WTC11 (cell line): ENCODE data around the gene SPAG8.

Source experiments
- ELF4 ChIP-seq: sonication (generic); formaldehyde crosslinking; IDR thresholded peaks from 2 replicates; pipeline ENCODE4 v1.8.1; 2022; ENCODE audit warnings: low read depth, mild to moderate bottlenecking, moderate library complexity, missing genetic modification reagents
- KAT7 ChIP-seq: sonication (generic); formaldehyde crosslinking; IDR thresholded peaks from 2 replicates; pipeline ENCODE4 v1.8.1; 2023; ENCODE audit warnings: missing genetic modification reagents, mild to moderate bottlenecking, borderline replicate concordance
- TP53 ChIP-seq: sonication (generic); formaldehyde crosslinking; IDR thresholded peaks from 2 replicates; pipeline ENCODE4 v1.8.1; 2023; ENCODE audit warnings: mild to moderate bottlenecking, missing genetic modification reagents
- ZNF423 ChIP-seq: fragments of 250-450 bp; sonication (Bioruptor Pico); IDR thresholded peaks from 2 replicates; pipeline ENCODE4 v2.1.2; 2022; ENCODE audit warnings: mild to moderate bottlenecking, moderate library complexity
- TF ChIP-seq, protein P1 (sequence below): sonication (generic); formaldehyde crosslinking; IDR thresholded peaks from 2 replicates; pipeline ENCODE4 v1.8.0; 2022; ENCODE audit warnings: missing genetic modification reagents
- TF ChIP-seq, protein P2 (sequence below): sonication (generic); formaldehyde crosslinking; IDR thresholded peaks from 2 replicates; pipeline ENCODE4 v1.8.1; 2023; ENCODE audit warnings: mild to moderate bottlenecking, missing genetic modification reagents, borderline replicate concordance
- TF ChIP-seq, protein P3 (sequence below): fragments of 200-600 bp; IDR thresholded peaks from 2 replicates; pipeline ENCODE4 v1.8.0; 2022; ENCODE audit warnings: antibody characterized with exemption

DNA sequence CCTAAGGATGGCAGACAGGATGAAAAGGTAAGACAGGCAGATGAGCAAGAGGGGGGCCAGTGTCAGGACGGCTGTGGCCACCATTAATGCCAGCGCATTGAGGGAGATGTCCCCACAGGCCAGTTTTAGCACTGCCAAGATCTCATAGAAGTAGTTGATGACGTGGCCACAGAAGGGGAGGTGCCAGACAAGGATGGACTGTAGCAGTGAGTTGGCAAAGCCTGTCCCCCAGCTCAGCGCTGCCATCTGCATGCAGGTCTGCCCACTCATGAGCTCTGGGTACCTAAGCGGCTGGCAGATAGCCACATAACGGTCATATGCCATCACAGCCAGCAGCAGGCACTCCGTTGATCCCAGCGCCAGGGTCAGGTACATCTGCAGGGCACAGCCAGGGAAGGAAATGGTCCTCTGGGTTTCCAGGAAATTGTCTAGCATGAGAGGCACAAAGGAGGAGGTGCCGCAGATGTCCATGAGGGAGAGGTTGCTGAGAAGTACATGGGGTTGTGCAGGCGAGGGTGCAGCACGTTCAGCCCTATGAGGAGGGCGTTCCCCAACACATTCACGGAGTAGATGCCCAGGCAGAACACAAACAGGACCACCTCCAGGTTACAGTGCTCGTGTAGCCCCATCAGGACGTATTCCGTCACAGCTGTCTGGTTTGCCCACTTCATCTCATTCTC, 47.4 kb upstream of the SPAG8 start:
- TF ChIP-seq, protein P1, sequence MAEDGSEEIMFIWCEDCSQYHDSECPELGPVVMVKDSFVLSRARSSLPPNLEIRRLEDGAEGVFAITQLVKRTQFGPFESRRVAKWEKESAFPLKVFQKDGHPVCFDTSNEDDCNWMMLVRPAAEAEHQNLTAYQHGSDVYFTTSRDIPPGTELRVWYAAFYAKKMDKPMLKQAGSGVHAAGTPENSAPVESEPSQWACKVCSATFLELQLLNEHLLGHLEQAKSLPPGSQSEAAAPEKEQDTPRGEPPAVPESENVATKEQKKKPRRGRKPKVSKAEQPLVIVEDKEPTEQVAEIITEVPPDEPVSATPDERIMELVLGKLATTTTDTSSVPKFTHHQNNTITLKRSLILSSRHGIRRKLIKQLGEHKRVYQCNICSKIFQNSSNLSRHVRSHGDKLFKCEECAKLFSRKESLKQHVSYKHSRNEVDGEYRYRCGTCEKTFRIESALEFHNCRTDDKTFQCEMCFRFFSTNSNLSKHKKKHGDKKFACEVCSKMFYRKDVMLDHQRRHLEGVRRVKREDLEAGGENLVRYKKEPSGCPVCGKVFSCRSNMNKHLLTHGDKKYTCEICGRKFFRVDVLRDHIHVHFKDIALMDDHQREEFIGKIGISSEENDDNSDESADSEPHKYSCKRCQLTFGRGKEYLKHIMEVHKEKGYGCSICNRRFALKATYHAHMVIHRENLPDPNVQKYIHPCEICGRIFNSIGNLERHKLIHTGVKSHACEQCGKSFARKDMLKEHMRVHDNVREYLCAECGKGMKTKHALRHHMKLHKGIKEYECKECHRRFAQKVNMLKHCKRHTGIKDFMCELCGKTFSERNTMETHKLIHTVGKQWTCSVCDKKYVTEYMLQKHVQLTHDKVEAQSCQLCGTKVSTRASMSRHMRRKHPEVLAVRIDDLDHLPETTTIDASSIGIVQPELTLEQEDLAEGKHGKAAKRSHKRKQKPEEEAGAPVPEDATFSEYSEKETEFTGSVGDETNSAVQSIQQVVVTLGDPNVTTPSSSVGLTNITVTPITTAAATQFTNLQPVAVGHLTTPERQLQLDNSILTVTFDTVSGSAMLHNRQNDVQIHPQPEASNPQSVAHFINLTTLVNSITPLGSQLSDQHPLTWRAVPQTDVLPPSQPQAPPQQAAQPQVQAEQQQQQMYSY: no peak
- TF ChIP-seq ZNF423: no peak
- TF ChIP-seq, protein P2, sequence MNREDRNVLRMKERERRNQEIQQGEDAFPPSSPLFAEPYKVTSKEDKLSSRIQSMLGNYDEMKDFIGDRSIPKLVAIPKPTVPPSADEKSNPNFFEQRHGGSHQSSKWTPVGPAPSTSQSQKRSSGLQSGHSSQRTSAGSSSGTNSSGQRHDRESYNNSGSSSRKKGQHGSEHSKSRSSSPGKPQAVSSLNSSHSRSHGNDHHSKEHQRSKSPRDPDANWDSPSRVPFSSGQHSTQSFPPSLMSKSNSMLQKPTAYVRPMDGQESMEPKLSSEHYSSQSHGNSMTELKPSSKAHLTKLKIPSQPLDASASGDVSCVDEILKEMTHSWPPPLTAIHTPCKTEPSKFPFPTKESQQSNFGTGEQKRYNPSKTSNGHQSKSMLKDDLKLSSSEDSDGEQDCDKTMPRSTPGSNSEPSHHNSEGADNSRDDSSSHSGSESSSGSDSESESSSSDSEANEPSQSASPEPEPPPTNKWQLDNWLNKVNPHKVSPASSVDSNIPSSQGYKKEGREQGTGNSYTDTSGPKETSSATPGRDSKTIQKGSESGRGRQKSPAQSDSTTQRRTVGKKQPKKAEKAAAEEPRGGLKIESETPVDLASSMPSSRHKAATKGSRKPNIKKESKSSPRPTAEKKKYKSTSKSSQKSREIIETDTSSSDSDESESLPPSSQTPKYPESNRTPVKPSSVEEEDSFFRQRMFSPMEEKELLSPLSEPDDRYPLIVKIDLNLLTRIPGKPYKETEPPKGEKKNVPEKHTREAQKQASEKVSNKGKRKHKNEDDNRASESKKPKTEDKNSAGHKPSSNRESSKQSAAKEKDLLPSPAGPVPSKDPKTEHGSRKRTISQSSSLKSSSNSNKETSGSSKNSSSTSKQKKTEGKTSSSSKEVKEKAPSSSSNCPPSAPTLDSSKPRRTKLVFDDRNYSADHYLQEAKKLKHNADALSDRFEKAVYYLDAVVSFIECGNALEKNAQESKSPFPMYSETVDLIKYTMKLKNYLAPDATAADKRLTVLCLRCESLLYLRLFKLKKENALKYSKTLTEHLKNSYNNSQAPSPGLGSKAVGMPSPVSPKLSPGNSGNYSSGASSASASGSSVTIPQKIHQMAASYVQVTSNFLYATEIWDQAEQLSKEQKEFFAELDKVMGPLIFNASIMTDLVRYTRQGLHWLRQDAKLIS (CRISPR knock-in tag): no peak
- TF ChIP-seq ELF4: no peak
- TF ChIP-seq, protein P3, sequence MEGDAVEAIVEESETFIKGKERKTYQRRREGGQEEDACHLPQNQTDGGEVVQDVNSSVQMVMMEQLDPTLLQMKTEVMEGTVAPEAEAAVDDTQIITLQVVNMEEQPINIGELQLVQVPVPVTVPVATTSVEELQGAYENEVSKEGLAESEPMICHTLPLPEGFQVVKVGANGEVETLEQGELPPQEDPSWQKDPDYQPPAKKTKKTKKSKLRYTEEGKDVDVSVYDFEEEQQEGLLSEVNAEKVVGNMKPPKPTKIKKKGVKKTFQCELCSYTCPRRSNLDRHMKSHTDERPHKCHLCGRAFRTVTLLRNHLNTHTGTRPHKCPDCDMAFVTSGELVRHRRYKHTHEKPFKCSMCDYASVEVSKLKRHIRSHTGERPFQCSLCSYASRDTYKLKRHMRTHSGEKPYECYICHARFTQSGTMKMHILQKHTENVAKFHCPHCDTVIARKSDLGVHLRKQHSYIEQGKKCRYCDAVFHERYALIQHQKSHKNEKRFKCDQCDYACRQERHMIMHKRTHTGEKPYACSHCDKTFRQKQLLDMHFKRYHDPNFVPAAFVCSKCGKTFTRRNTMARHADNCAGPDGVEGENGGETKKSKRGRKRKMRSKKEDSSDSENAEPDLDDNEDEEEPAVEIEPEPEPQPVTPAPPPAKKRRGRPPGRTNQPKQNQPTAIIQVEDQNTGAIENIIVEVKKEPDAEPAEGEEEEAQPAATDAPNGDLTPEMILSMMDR: no peak
- no peak for TF ChIP-seq KAT7 (CRISPR knock-in tag)
- no peak for TF ChIP-seq TP53 (CRISPR knock-in tag)
